IMR-90 (cell line): Measurements from ENCODE around the gene SRSF3. TPM values are rescaled to one million over a fixed set of nuclear protein-coding genes. Genes with fewer than 3 reads are reported as not detected.

Experiments
- ATAC-seq: fragments of 200-7000 bp; cut with Tn5 transposase; 2 replicates; pipeline ENCODE4 v1.9.1; 2020; ENCODE audit warnings: low read depth, mild to moderate bottlenecking, moderate library complexity
- BruUV-seq: library from RNA; stranded (reverse); fragments of 400-500 nt; replicated peaks from 2 replicates; lab custom pipeline; 2021; lab: Mats Ljungman, UMichigan
- CTCF ChIA-PET: fragments of 300-600 bp; formaldehyde crosslinking; extraction: SDS; loops from one replicate; lab custom pipeline; 2021; ENCODE audit warnings: antibody characterized with exemption; lab: Yijun Ruan, JAX
- POLR2A ChIA-PET: fragments of 300-600 bp; sonication (Branson Sonifier 250); formaldehyde crosslinking; loops from one replicate; lab custom pipeline; 2022; ENCODE audit warnings: antibody characterized with exemption; ENCODE audit not compliant: unreplicated experiment; lab: Charles Lee
- DNase-seq: peaks from one replicate; pipeline ENCODE4 v3.0.0; 2013
- H2AFZ ChIP-seq: replicated peaks from 2 replicates; pipeline ENCODE3; 2013; ENCODE audit warnings: low read length, mild to moderate bottlenecking; ENCODE audit not compliant: poor library complexity
- H2AK5ac ChIP-seq: 2 replicates; pipeline ENCODE4 v1.6.1; 2013; ENCODE audit warnings: low read depth, low read length, inconsistent platforms
- H2AK9ac ChIP-seq: replicated peaks from 2 replicates; pipeline ENCODE3; 2013; ENCODE audit warnings: mild to moderate bottlenecking, low read depth, low read length, moderate library complexity; ENCODE audit not compliant: poor library complexity
- H2BK120ac ChIP-seq: 2 replicates; pipeline ENCODE4 v1.6.1; 2013; ENCODE audit warnings: low read depth, low read length, inconsistent platforms
- H2BK15ac ChIP-seq: 3 replicates; pipeline ENCODE4 v1.6.1; 2013; ENCODE audit warnings: low read depth, low read length, inconsistent platforms
- H2BK20ac ChIP-seq: 2 replicates; pipeline ENCODE4 v1.6.1; 2013; ENCODE audit warnings: low read depth, mild to moderate bottlenecking, inconsistent platforms, low read length, moderate library complexity
- H2BK5ac ChIP-seq: 2 replicates; pipeline ENCODE4 v1.6.1; 2013; ENCODE audit warnings: mild to moderate bottlenecking, low read depth, low read length, inconsistent platforms; ENCODE audit not compliant: poor library complexity, severe bottlenecking
- H3K14ac ChIP-seq: replicated peaks from 2 replicates; pipeline ENCODE4 v1.6.1; 2013; ENCODE audit warnings: low read depth, low read length, inconsistent platforms
- H3K18ac ChIP-seq: 2 replicates; pipeline ENCODE4 v1.6.1; 2013; ENCODE audit warnings: low read depth, low read length, control low read depth
- H3K23ac ChIP-seq: 2 replicates; pipeline ENCODE4 v1.6.1; 2013; ENCODE audit warnings: low read depth, low read length, inconsistent platforms
- H3K27ac ChIP-seq: 2 replicates; pipeline ENCODE4 v1.5.1; 2013; ENCODE audit warnings: mild to moderate bottlenecking, control low read depth, low read length; ENCODE audit not compliant: insufficient read depth
- H3K27me3 ChIP-seq: 2 replicates; pipeline ENCODE4 v1.6.1; 2013; ENCODE audit warnings: low read length; ENCODE audit not compliant: control insufficient read depth, insufficient read depth
- H3K36me3 ChIP-seq: 2 replicates; pipeline ENCODE4 v1.6.1; 2013; ENCODE audit warnings: low read length, mixed read lengths; ENCODE audit not compliant: control insufficient read depth, insufficient read depth
- H3K4ac ChIP-seq: 2 replicates; pipeline ENCODE4 v1.6.1; 2013; ENCODE audit warnings: low read depth, low read length, inconsistent platforms
- H3K4me1 ChIP-seq: 2 replicates; pipeline ENCODE4 v1.6.1; 2013; ENCODE audit warnings: low read length, mixed read lengths; ENCODE audit not compliant: control insufficient read depth, insufficient read depth
- H3K4me2 ChIP-seq: 2 replicates; pipeline ENCODE4 v1.6.1; 2013; ENCODE audit warnings: low read depth, mild to moderate bottlenecking, control low read depth, low read length, moderate library complexity
- H3K4me3 ChIP-seq: 2 replicates; pipeline ENCODE4 v1.5.1; 2013; ENCODE audit warnings: low read depth, mild to moderate bottlenecking, control low read depth, low read length, moderate library complexity; ENCODE audit not compliant: insufficient read depth
- H3K56ac ChIP-seq: 2 replicates; pipeline ENCODE4 v1.6.1; 2013; ENCODE audit warnings: low read length, inconsistent platforms; ENCODE audit not compliant: insufficient read depth; ENCODE audit errors: extremely low read depth
- H3K79me1 ChIP-seq, 2 experiments: 2 replicates each; pipeline ENCODE4 v1.6.1; 2013; ENCODE audit warnings: low read length in 2 of 2, inconsistent platforms in 1 of 2, low read depth in 1 of 2
- H3K9ac ChIP-seq: 2 replicates; pipeline ENCODE4 v1.6.1; 2013; ENCODE audit warnings: low read depth, low read length, control low read depth
- H3K9me1 ChIP-seq: 2 replicates; pipeline ENCODE4 v1.6.1; 2013; ENCODE audit warnings: low read length, inconsistent platforms; ENCODE audit not compliant: insufficient read depth
- H3K9me3 ChIP-seq: 2 replicates; pipeline ENCODE4 v1.6.1; 2013; ENCODE audit warnings: low read length; ENCODE audit not compliant: control insufficient read depth, insufficient read depth
- H4K20me1 ChIP-seq: 2 replicates; pipeline ENCODE4 v1.6.1; 2013; ENCODE audit warnings: low read length, inconsistent platforms; ENCODE audit not compliant: insufficient read depth
- H4K5ac ChIP-seq: 2 replicates; pipeline ENCODE4 v1.6.1; 2013; ENCODE audit warnings: mild to moderate bottlenecking, low read depth, low read length, control low read depth
- H4K8ac ChIP-seq, 2 experiments: 2 replicates each; pipeline ENCODE4 v1.6.1; 2013; ENCODE audit warnings: low read depth in 2 of 2, low read length in 2 of 2, control low read depth in 1 of 2, inconsistent platforms in 1 of 2
- H4K91ac ChIP-seq: 2 replicates; pipeline ENCODE4 v1.6.1; 2013; ENCODE audit warnings: low read depth, low read length, inconsistent platforms; ENCODE audit not compliant: insufficient read depth
- BHLHE40 ChIP-seq: fragments of 150-350 bp; IDR thresholded peaks from 2 replicates; pipeline ENCODE4 v1.6.1; 2016; ENCODE audit warnings: mild to moderate bottlenecking, low read depth, low read length
- CEBPB ChIP-seq: IDR thresholded peaks from 2 replicates; pipeline ENCODE4 v1.6.1; 2012; ENCODE audit warnings: low read depth, low read length, improper control_type of control experiment
- CHD1 ChIP-seq: IDR thresholded peaks from 2 replicates; pipeline ENCODE4 v1.6.1; 2012; ENCODE audit warnings: low read depth, low read length, improper control_type of control experiment
- CTCF ChIP-seq: conservative IDR thresholded peaks from 2 replicates; pipeline ENCODE4 v1.5.1; 2012; ENCODE audit warnings: mild to moderate bottlenecking, low read depth, low read length, improper control_type of control experiment
- ELK1 ChIP-seq: fragments of 150-350 bp; IDR thresholded peaks from 2 replicates; pipeline ENCODE4 v1.6.1; 2016; ENCODE audit warnings: low read depth, mild to moderate bottlenecking, low read length, moderate library complexity, borderline replicate concordance
- FOS ChIP-seq: fragments of 150-350 bp; IDR thresholded peaks from 2 replicates; pipeline ENCODE4 v1.6.1; 2016; ENCODE audit warnings: low read depth, low read length
- MAFK ChIP-seq: IDR thresholded peaks from 2 replicates; pipeline ENCODE4 v1.6.1; 2012; ENCODE audit warnings: low read depth, low read length, improper control_type of control experiment
- MAZ ChIP-seq: IDR thresholded peaks from 2 replicates; pipeline ENCODE4 v1.6.1; 2012; ENCODE audit warnings: low read depth, mild to moderate bottlenecking, low read length, improper control_type of control experiment, moderate library complexity, borderline replicate concordance
- MXI1 ChIP-seq: IDR thresholded peaks from 2 replicates; pipeline ENCODE4 v1.6.1; 2012; ENCODE audit warnings: low read depth, mild to moderate bottlenecking, low read length, moderate library complexity, borderline replicate concordance
- NFE2L2 ChIP-seq: fragments of 150-350 bp; IDR thresholded peaks from 2 replicates; pipeline ENCODE4 v1.6.1; 2016; ENCODE audit warnings: low read depth, mild to moderate bottlenecking, low read length
- POLR2A ChIP-seq: IDR thresholded peaks from 2 replicates; pipeline ENCODE4 v1.6.1; 2012; ENCODE audit warnings: mild to moderate bottlenecking, low read depth, low read length
- RAD21 ChIP-seq: IDR thresholded peaks from 2 replicates; pipeline ENCODE4 v1.6.1; 2012; ENCODE audit warnings: low read length, improper control_type of control experiment
- RCOR1 ChIP-seq: IDR thresholded peaks from 2 replicates; pipeline ENCODE4 v1.6.1; 2012; ENCODE audit warnings: mild to moderate bottlenecking, low read length, improper control_type of control experiment; ENCODE audit not compliant: insufficient replicate concordance
- RFX5 ChIP-seq: IDR thresholded peaks from 2 replicates; pipeline ENCODE4 v1.8.0; 2012; ENCODE audit warnings: low read depth, mild to moderate bottlenecking, low read length, moderate library complexity
- SMC3 ChIP-seq: fragments of 150-350 bp; IDR thresholded peaks from 2 replicates; pipeline ENCODE4 v1.6.1; 2016; ENCODE audit warnings: low read depth, mild to moderate bottlenecking, antibody characterized with exemption, low read length, moderate library complexity
- USF2 ChIP-seq: fragments of 150-350 bp; IDR thresholded peaks from 2 replicates; pipeline ENCODE4 v1.6.1; 2017; ENCODE audit warnings: mild to moderate bottlenecking, antibody characterized with exemption, low read length, low read depth
- WGBS, 2 experiments: methylation state at CpG; one replicate each; pipeline versions ENCODE4 v1.1.5 to v1.1.7; 2013; ENCODE audit warnings: missing lambda C conversion rate in 2 of 2; ENCODE audit not compliant: insufficient read length in 1 of 2; ENCODE audit errors: extremely low coverage in 2 of 2; 5-methylcytosine and 5-hydroxymethylcytosine counted together
- dilution Hi-C: fragments of 300-500 bp; cut with HindIII; formaldehyde crosslinking; loops from one replicate; pipeline ENCODE4 v1.14.3; 2018; ENCODE audit warnings: low sequenced_read_pairs; ENCODE audit not compliant: unreplicated experiment
- in situ Hi-C: fragments of 300-500 bp; cut with MboI; formaldehyde crosslinking; loops from 3 replicates; pipeline ENCODE4 v1.14.3; 2019; ENCODE audit warnings: low sequenced_read_pairs, inconsistent platforms, mixed read lengths
- intact Hi-C: fragments of 100-400 bp; cut with micrococcal nuclease; formaldehyde crosslinking; loops from 2 replicates; pipeline ENCODE4 v1.10.0; 2022
- polyA plus RNA-seq, 3 experiments: library from polyadenylated mRNA; depleted of rRNA; stranded (reverse); fragments of >200 nt; gene quantifications; 2 replicates each; pipeline ENCODE4 v1.2.3, GENCODE V29; 2012; ENCODE audit warnings: low replicate concordance in 1 of 3
- total RNA-seq: library from RNA; depleted of rRNA; stranded (reverse); fragments of >200 nt; gene quantifications from 2 replicates; pipeline ENCODE4 v1.2.3, GENCODE V29; 2012

The SRSF3 gene
- total and polyA plus RNA-seq, 2 of the 4 experiments (the other 2 are of a cell fraction) = 237 to 297 TPM

- H3K4ac ChIP-seq = peak overlapping the region; percentile 96
- intact Hi-C loops (loop anchor here (5.0 kb wide), 1 partner anchor 46 kb away; no protein-coding TSS in a partner anchor), dilution Hi-C loops (no loop called here), in situ Hi-C loops (no loop called here)
- H3K18ac ChIP-seq = peak overlapping the region; percentile 81; the same call in 1 of the 2 replicates
- no TSS peak for BruUV-seq
- peak overlapping the region; percentile 89 for H2BK120ac ChIP-seq
- ChIA-PET POLR2A (no interaction called here), CTCF (no interaction called here)
- no peak overlapping the region for H3K4me3 ChIP-seq
- no peaks in the 10 kb centered on the region for H3K27me3 ChIP-seq
- H3K27ac ChIP-seq = no peak overlapping the region
- H3K36me3 ChIP-seq = no peaks in the 10 kb centered on the region
- H4K8ac ChIP-seq = peak overlapping the region; percentile 10 to 61; a peak in 3 of 4 replicates
- peak overlapping the region; percentile 38; the same call in 1 of the 2 replicates for H3K56ac ChIP-seq
- WGBS, 2 experiments = no CpG with 5 or more reads among the region's 5 CpGs
- H3K9me1 ChIP-seq = peaks cover 15% of the 10 kb centered on the region
- H2AK9ac ChIP-seq = peak overlapping the region; percentile 77
- peak overlapping the region; percentile 97; the same call in 2 of the 3 replicates for H2BK15ac ChIP-seq
- no peak for DNase-seq
- H3K9ac ChIP-seq = no peak overlapping the region
- ATAC-seq = no peak
- H3K23ac ChIP-seq = peak overlapping the region; percentile 64; the same call in 1 of the 2 replicates
- H2BK5ac ChIP-seq = peak overlapping the region; percentile 43
- H4K91ac ChIP-seq = peak overlapping the region; percentile 85
- H3K9me3 ChIP-seq = no peaks in the 10 kb centered on the region
- H3K4me1 ChIP-seq = peaks cover 13% of the 10 kb centered on the region
- no peaks in the 10 kb centered on the region for H4K20me1 ChIP-seq
- peak overlapping the region; percentile 97 for H2BK20ac ChIP-seq
- peaks cover 4 to 18% of the 10 kb centered on the region in 2 experiments; a peak in 3 of 4 replicates for H3K79me1 ChIP-seq
- no peak overlapping the region for H2AFZ ChIP-seq
- peak overlapping the region; percentile 50 for H3K14ac ChIP-seq
- peak overlapping the region; percentile 60; the same call in 1 of the 2 replicates for H4K5ac ChIP-seq
- TF ChIP-seq NFE2L2 (no peak), ELK1 (no peak), SMC3 (no peak), CTCF (no peak), MAFK (no peak), RCOR1 (no peak), POLR2A (no peak), FOS (no peak), MXI1 (no peak), CHD1 (no peak), RFX5 (no peak), CEBPB (no peak), MAZ (no peak), BHLHE40 (no peak), RAD21 (no peak), USF2 (no peak)
- peak overlapping the region; percentile 99 for H2AK5ac ChIP-seq
- H3K4me2 ChIP-seq = no peak overlapping the region
These were observed 16.1 kb upstream of the SRSF3 start for GRCh38 chr6:36578030-36578429.
